Neural cell (in vitro differentiated cells): ENCODE measurements around the gene FRMD4A. TPM values are rescaled to one million over a fixed set of nuclear protein-coding genes. Genes with fewer than 3 reads are reported as not detected.

ENCODE experiments used
- H2AFZ ChIP-seq: fragments of 200-600, 300-800 bp; sonication (generic), shearing (Covaris generic); 2 replicates; pipeline ENCODE4 v1.6.0; 2014; ENCODE audit warnings: low read depth, mild to moderate bottlenecking, antibody characterized with exemption, low read length, moderate library complexity
- H3F3A ChIP-seq: fragments of 200-600 bp; shearing (Covaris generic); 2 replicates; pipeline ENCODE4 v1.6.1; 2016; ENCODE audit warnings: mild to moderate bottlenecking, moderate library complexity, mixed read lengths, antibody characterized with exemption, low read length; ENCODE audit not compliant: insufficient read depth, poor library complexity, severe bottlenecking
- H3K27ac ChIP-seq: fragments of 200-600, 300-800 bp; sonication (generic), shearing (Covaris generic); 2 replicates; pipeline ENCODE4 v1.5.1; 2014; ENCODE audit warnings: mild to moderate bottlenecking, low read length, moderate library complexity
- H3K27me3 ChIP-seq: fragments of 300-800, 200-600 bp; sonication (generic), shearing (Covaris generic); 2 replicates; pipeline ENCODE4 v1.6.0; 2014; ENCODE audit warnings: mild to moderate bottlenecking, low read depth, low read length, moderate library complexity; ENCODE audit not compliant: insufficient read depth
- H3K36me3 ChIP-seq: fragments of 300-800, 200-600 bp; sonication (generic), shearing (Covaris generic); 2 replicates; pipeline ENCODE4 v1.5.1; 2014; ENCODE audit warnings: mild to moderate bottlenecking, antibody characterized with exemption, low read length, moderate library complexity; ENCODE audit not compliant: insufficient read depth
- H3K4me2 ChIP-seq: fragments of 300-800, 200-600 bp; sonication (generic), shearing (Covaris generic); 2 replicates; pipeline ENCODE4 v1.6.0; 2014; ENCODE audit warnings: mild to moderate bottlenecking, low read length
- H3K4me3 ChIP-seq: fragments of 300-800, 200-600 bp; sonication (generic), shearing (Covaris generic); 2 replicates; pipeline ENCODE4 v1.5.1; 2014; ENCODE audit warnings: mild to moderate bottlenecking, low read length, moderate library complexity
- H3K79me2 ChIP-seq: fragments of 200-600 bp; shearing (Covaris generic); replicated peaks from 2 replicates; pipeline ENCODE4 v1.6.0; 2014; ENCODE audit warnings: mild to moderate bottlenecking, low read length, moderate library complexity; ENCODE audit not compliant: insufficient read depth
- H3K9ac ChIP-seq: fragments of 300-800, 200-600 bp; sonication (generic), shearing (Covaris generic); 2 replicates; pipeline ENCODE4 v1.6.1; 2016; ENCODE audit warnings: mild to moderate bottlenecking, low read length, mixed read lengths
- H3K9me2 ChIP-seq: fragments of 200-600 bp; shearing (Covaris generic); 2 replicates; pipeline ENCODE4 v1.6.1; 2016; ENCODE audit warnings: mild to moderate bottlenecking, low read length, mixed read lengths; ENCODE audit not compliant: insufficient read depth
- H3K9me3 ChIP-seq: fragments of 200-600, 300-800 bp; sonication (generic), shearing (Covaris generic); 2 replicates; pipeline ENCODE4 v1.6.1; 2016; ENCODE audit warnings: mild to moderate bottlenecking, mixed run types, low read length, moderate library complexity, mixed read lengths
- H4K20me1 ChIP-seq: fragments of 200-600 bp; shearing (Covaris generic); 2 replicates; pipeline ENCODE4 v1.6.1; 2016; ENCODE audit warnings: mild to moderate bottlenecking, mixed run types; ENCODE audit not compliant: insufficient read depth
- EP300 ChIP-seq: fragments of 450-650 bp; conservative IDR thresholded peaks from 2 replicates; pipeline ENCODE4 v1.6.1; 2014; ENCODE audit warnings: antibody characterized with exemption, mild to moderate bottlenecking, moderate library complexity; ENCODE audit not compliant: poor library complexity, severe bottlenecking
- EZH2 ChIP-seq: fragments of 200-600, 300-800 bp; shearing (Covaris generic), sonication (generic); IDR thresholded peaks from 2 replicates; pipeline ENCODE4 v1.6.1; 2014; ENCODE audit warnings: antibody characterized with exemption, low read length, borderline replicate concordance, mild to moderate bottlenecking; ENCODE audit not compliant: insufficient read depth, poor library complexity, severe bottlenecking
- MXI1 ChIP-seq: fragments of 450-650 bp; conservative IDR thresholded peaks from 2 replicates; pipeline ENCODE4 v1.6.1; 2014; ENCODE audit warnings: antibody characterized with exemption, mild to moderate bottlenecking; ENCODE audit not compliant: poor library complexity, severe bottlenecking
- POLR2AphosphoS5 ChIP-seq: IDR thresholded peaks from 2 replicates; pipeline ENCODE4 v1.6.1; 2012
- RAD21 ChIP-seq: fragments of 450-650 bp; conservative IDR thresholded peaks from 2 replicates; pipeline ENCODE4 v1.6.1; 2014; ENCODE audit warnings: antibody characterized with exemption, mild to moderate bottlenecking, moderate library complexity
- REST ChIP-seq: IDR thresholded peaks from 2 replicates; pipeline ENCODE4 v1.6.1; 2012; ENCODE audit warnings: borderline replicate concordance
- SMC3 ChIP-seq: fragments of 450-650 bp; conservative IDR thresholded peaks from 2 replicates; pipeline ENCODE4 v1.6.1; 2014; ENCODE audit warnings: antibody characterized with exemption, mild to moderate bottlenecking, moderate library complexity; ENCODE audit not compliant: poor library complexity
- TAF1 ChIP-seq: IDR thresholded peaks from 2 replicates; pipeline ENCODE4 v1.6.1; 2012; ENCODE audit warnings: low read depth
- polyA plus RNA-seq: library from polyadenylated mRNA; depleted of rRNA; stranded (reverse); fragments of >200 nt; gene quantifications from 2 replicates; pipeline ENCODE4 v1.2.3, GENCODE V29; 2014
- TF ChIP-seq, protein P1 (sequence below): fragments of 450-650 bp; IDR thresholded peaks from 2 replicates; pipeline ENCODE4 v1.5.1; 2014; ENCODE audit warnings: antibody characterized with exemption, mild to moderate bottlenecking, moderate library complexity; ENCODE audit not compliant: poor library complexity, severe bottlenecking

Gene FRMD4A
- polyA plus RNA-seq, 1 donor from 2014 or later = 36.5 TPM

DNA sequence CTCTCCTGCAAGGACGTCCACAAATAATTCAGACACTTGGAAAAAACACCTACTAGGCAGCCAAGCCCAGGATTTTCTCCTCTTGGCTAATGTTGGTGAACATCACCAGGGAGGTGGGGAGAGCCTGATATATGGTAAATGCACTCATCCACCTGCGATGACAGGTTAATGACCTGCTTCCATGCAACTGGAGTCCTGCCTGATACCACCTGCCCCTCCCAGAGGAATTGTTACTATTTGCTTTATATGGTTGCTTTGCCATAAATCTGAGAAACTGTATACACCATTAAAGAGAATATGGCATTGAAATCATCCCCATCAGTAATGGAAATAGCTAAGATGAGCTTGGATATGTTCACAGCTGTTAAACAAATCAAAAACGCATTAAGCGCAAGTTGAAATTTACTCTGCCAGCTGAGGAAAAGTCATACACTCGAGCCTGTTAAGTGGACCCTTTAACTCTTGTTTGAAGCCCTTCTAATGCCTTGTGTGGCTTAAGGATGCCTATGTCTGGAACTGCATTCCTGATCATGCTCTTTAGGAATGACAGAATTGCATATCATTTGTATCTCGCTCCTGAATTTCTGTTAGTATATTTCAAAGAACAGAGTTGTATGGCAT lies 535.6 kb downstream of the FRMD4A start:
- H3K4me2 ChIP-seq = no peak overlapping the region
- H3K9me2 ChIP-seq = no peaks in the 10 kb centered on the region
- H3K79me2 ChIP-seq = no peaks in the 10 kb centered on the region
- no peak overlapping the region for H3K9ac ChIP-seq
- H3K27me3 ChIP-seq = no peaks in the 10 kb centered on the region
- H2AFZ ChIP-seq = no peak overlapping the region
- no peak overlapping the region for H3K27ac ChIP-seq
- TF ChIP-seq RAD21 (no peak), EP300 (no peak), EZH2 (no peak), POLR2AphosphoS5 (no peak), MXI1 (no peak), SMC3 (no peak), REST (no peak), TAF1 (no peak)
- TF ChIP-seq, protein P1, sequence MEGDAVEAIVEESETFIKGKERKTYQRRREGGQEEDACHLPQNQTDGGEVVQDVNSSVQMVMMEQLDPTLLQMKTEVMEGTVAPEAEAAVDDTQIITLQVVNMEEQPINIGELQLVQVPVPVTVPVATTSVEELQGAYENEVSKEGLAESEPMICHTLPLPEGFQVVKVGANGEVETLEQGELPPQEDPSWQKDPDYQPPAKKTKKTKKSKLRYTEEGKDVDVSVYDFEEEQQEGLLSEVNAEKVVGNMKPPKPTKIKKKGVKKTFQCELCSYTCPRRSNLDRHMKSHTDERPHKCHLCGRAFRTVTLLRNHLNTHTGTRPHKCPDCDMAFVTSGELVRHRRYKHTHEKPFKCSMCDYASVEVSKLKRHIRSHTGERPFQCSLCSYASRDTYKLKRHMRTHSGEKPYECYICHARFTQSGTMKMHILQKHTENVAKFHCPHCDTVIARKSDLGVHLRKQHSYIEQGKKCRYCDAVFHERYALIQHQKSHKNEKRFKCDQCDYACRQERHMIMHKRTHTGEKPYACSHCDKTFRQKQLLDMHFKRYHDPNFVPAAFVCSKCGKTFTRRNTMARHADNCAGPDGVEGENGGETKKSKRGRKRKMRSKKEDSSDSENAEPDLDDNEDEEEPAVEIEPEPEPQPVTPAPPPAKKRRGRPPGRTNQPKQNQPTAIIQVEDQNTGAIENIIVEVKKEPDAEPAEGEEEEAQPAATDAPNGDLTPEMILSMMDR = no peak
- H4K20me1 ChIP-seq = no peaks in the 10 kb centered on the region
- H3K9me3 ChIP-seq = no peaks in the 10 kb centered on the region
- H3F3A ChIP-seq = no peaks in the 10 kb centered on the region
- H3K36me3 ChIP-seq = no peaks in the 10 kb centered on the region
- no peak overlapping the region for H3K4me3 ChIP-seq

DNA sequence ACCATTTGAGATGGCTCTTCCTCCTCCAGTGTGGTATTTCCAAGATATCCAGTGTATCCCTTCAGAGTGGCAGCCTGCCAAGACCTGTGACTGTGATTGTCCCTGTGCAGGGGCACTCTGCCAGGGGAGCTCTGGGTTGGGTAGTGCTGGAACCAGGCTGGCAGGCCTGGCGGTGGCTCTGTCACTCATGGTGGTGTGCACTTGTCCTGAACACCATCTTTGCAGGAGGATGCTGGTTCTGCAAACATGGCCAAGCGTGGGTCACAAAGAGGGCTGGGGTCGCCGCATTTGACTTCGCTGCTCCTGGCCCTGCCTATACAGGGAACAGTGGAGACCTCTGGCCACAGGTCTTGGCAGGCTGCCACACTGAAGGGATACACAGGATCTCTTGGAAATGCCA lies 538.7 kb downstream of the FRMD4A start:
- Histone ChIP-seq H4K20me1 (no peaks in the 10 kb centered on the region), H3K4me2 (no peak overlapping the region), H3F3A (no peaks in the 10 kb centered on the region), H3K27me3 (no peaks in the 10 kb centered on the region), H3K9ac (no peak overlapping the region), H3K9me2 (no peaks in the 10 kb centered on the region), H3K36me3 (no peaks in the 10 kb centered on the region), H3K9me3 (no peaks in the 10 kb centered on the region), H3K27ac (no peak overlapping the region), H2AFZ (no peak overlapping the region), H3K79me2 (no peaks in the 10 kb centered on the region), H3K4me3 (no peak overlapping the region)
- no peak for TF ChIP-seq SMC3
- TF ChIP-seq REST = no peak
- TF ChIP-seq EP300 = no peak
- no peak for TF ChIP-seq MXI1
- TF ChIP-seq, protein P1 = no peak
- no peak for TF ChIP-seq POLR2AphosphoS5
- TF ChIP-seq RAD21 = no peak
- no peak for TF ChIP-seq TAF1
- TF ChIP-seq EZH2 = no peak
